Measurements from ENCODE around the gene SMAD7.

Gene SMAD7

DNA sequence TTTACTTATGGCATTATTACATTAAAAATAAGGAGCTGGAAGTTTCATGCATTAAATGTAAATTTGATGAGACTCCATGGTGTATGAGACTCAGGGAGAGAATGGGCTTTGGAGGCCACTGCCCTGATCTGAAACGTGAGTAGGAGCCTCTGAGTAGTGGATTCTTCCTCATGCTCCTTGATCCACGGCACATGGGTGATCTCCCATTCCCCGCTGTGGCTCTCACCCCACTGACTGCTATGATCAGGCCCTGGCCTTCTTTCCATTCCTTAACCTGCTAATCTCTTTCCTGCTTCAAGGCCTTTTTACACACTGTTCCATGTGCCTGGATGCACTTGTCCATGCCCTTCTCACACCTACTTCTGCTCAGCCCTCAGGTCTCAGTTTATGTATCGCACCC lies 68.4 kb downstream of the SMAD7 start:
- H3K4me3 ChIP-seq (ENCODE audit: low read length): no peak overlapping the region
- H3K36me3 ChIP-seq (ENCODE audit: control insufficient read depth, low read depth, low read length): no peaks in the 10 kb centered on the region
- H3K9ac ChIP-seq (ENCODE audit: low read length): no peak overlapping the region
- H3K4me1 ChIP-seq (ENCODE audit: control insufficient read depth, low read depth, low read length): peaks cover 9% of the 10 kb centered on the region
- no peak overlapping the region for H3K27ac ChIP-seq (ENCODE audit: low read length)
- no peaks in the 10 kb centered on the region for H3K27me3 ChIP-seq (ENCODE audit: control insufficient read depth, insufficient read depth, low read length)
- no peaks in the 10 kb centered on the region for H3K9me3 ChIP-seq (ENCODE audit: control insufficient read depth, low read depth, low read length)

DNA sequence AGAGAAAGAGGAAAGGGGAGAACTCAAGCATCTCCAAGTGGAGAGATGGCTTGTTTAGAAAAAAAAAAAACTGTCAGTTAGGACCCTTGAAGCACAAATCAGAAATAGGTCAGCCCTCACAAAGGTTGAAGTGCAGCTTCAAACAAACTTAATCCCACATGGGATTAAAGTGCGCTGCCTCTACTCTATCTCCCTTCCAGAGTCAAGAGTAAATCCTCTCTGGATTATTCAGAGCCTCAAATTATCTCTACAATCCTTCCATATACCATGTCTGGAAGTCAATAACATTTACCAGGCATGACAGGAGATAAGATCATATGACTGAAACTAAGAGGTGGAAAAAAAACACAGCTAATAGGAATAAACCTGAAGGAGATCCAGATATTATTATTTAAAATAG lies 69.8 kb downstream of the SMAD7 start:
- Histone ChIP-seq H3K27ac (ENCODE audit: low read length) (no peak overlapping the region), H3K36me3 (ENCODE audit: control insufficient read depth, low read depth, low read length) (no peaks in the 10 kb centered on the region), H3K9ac (ENCODE audit: low read length) (no peak overlapping the region), H3K4me3 (ENCODE audit: low read length) (no peak overlapping the region), H3K9me3 (ENCODE audit: control insufficient read depth, low read depth, low read length) (no peaks in the 10 kb centered on the region), H3K4me1 (ENCODE audit: control insufficient read depth, low read depth, low read length) (peaks cover 9% of the 10 kb centered on the region), H3K27me3 (ENCODE audit: control insufficient read depth, insufficient read depth, low read length) (no peaks in the 10 kb centered on the region)

DNA sequence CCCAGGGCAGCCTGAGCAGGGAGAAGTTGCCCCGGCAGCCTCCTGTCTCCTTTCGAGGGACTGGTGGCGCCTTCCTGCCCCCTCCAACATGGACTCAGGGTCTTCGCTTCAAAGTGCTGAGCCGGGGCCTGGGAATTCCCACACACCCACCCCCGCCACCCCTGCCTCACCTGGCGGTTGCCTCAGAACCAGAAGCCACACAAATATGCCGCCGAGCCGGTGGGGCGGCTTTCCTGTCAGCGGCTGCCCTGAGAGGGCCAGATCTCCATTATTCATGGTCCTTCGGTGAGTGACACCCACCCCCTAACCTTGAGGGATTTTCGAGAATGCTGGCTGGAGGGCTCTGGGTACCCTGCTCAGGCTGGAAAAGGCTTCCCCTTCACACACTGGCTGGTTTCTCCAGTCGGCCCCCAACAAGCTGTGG lies 71.7 kb downstream of the SMAD7 start:
- no peaks in the 10 kb centered on the region for H3K9me3 ChIP-seq (ENCODE audit: control insufficient read depth, low read depth, low read length)
- no peaks in the 10 kb centered on the region for H3K27me3 ChIP-seq (ENCODE audit: control insufficient read depth, insufficient read depth, low read length)
- peaks cover 9% of the 10 kb centered on the region for H3K4me1 ChIP-seq (ENCODE audit: control insufficient read depth, low read depth, low read length)
- no peak overlapping the region for H3K9ac ChIP-seq (ENCODE audit: low read length)
- no peaks in the 10 kb centered on the region for H3K36me3 ChIP-seq (ENCODE audit: control insufficient read depth, low read depth, low read length)
- H3K4me3 ChIP-seq (ENCODE audit: low read length): no peak overlapping the region
- H3K27ac ChIP-seq (ENCODE audit: low read length): no peak overlapping the region

DNA sequence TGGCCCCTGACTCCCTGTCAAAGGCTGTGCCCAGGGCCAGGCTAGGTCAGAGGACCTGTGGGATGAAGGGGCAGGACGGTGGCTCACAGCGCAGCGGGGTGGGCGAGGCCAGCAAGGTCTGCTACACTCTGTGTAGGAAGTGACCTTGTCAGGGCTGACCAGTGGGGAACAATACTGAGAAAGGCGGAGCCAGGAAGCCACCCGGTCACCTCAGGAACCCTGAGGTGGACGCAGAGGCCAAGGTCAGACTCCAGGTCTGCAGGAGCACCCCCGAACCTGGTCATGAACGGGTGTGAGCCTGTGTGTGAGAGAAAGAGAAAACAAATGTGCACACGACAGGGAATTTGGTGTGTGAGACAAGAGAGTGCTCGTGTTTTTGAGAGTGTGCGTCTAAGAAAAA lies 72.3 kb downstream of the SMAD7 start:
- Histone ChIP-seq H3K9me3 (ENCODE audit: control insufficient read depth, low read depth, low read length) (no peaks in the 10 kb centered on the region), H3K4me3 (ENCODE audit: low read length) (no peak overlapping the region), H3K9ac (ENCODE audit: low read length) (no peak overlapping the region), H3K4me1 (ENCODE audit: control insufficient read depth, low read depth, low read length) (peaks cover 9% of the 10 kb centered on the region), H3K36me3 (ENCODE audit: control insufficient read depth, low read depth, low read length) (no peaks in the 10 kb centered on the region), H3K27ac (ENCODE audit: low read length) (no peak overlapping the region), H3K27me3 (ENCODE audit: control insufficient read depth, insufficient read depth, low read length) (no peaks in the 10 kb centered on the region)

DNA sequence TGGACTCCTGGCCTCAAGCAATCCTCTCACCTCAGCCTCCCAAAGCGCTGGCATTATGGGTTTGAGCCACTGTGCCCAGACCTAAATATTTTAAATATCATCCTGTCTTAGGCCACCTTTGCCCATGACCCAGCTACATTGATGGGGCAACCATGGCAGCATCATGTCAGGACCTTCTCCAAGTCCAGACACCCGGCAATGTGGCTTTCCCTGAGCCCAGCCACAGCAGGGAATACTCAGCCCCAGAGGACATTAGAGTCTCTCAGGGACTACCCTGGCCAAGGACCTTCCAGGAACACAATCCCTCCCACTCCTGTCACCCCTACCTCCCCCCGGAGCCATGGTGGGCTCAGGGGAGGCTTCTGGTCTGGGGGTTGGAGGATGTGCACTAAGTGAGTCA lies 72.8 kb downstream of the SMAD7 start:
- Histone ChIP-seq H3K36me3 (ENCODE audit: control insufficient read depth, low read depth, low read length) (no peaks in the 10 kb centered on the region), H3K4me1 (ENCODE audit: control insufficient read depth, low read depth, low read length) (peaks cover 9% of the 10 kb centered on the region), H3K27me3 (ENCODE audit: control insufficient read depth, insufficient read depth, low read length) (no peaks in the 10 kb centered on the region), H3K9me3 (ENCODE audit: control insufficient read depth, low read depth, low read length) (no peaks in the 10 kb centered on the region), H3K9ac (ENCODE audit: low read length) (no peak overlapping the region), H3K27ac (ENCODE audit: low read length) (no peak overlapping the region), H3K4me3 (ENCODE audit: low read length) (no peak overlapping the region)

DNA sequence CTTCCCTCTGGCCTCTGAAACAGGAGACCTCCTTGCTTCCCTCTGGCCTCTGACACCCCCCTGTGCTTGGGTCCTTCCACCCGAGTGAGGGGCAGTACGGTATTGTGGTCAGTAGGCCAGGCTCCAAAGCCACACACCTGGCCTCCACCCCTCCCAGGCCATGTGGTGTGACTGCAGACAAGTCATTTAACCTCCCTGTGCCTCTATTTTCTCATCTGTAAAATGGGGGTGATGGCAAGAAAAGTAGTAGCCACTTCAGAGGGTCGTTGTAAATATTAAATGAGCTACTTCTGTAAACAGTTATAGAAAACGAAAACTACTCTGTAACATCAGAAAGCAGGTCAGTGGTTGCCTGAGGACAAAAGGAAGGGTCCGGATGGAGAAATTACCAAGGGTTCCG lies 74.2 kb downstream of the SMAD7 start:
- H3K4me1 ChIP-seq (ENCODE audit: control insufficient read depth, low read depth, low read length): peaks cover 9% of the 10 kb centered on the region
- no peak overlapping the region for H3K9ac ChIP-seq (ENCODE audit: low read length)
- H3K27ac ChIP-seq (ENCODE audit: low read length): no peak overlapping the region
- H3K9me3 ChIP-seq (ENCODE audit: control insufficient read depth, low read depth, low read length): no peaks in the 10 kb centered on the region
- no peaks in the 10 kb centered on the region for H3K27me3 ChIP-seq (ENCODE audit: control insufficient read depth, insufficient read depth, low read length)
- no peaks in the 10 kb centered on the region for H3K36me3 ChIP-seq (ENCODE audit: control insufficient read depth, low read depth, low read length)
- H3K4me3 ChIP-seq (ENCODE audit: low read length): no peak overlapping the region

DNA sequence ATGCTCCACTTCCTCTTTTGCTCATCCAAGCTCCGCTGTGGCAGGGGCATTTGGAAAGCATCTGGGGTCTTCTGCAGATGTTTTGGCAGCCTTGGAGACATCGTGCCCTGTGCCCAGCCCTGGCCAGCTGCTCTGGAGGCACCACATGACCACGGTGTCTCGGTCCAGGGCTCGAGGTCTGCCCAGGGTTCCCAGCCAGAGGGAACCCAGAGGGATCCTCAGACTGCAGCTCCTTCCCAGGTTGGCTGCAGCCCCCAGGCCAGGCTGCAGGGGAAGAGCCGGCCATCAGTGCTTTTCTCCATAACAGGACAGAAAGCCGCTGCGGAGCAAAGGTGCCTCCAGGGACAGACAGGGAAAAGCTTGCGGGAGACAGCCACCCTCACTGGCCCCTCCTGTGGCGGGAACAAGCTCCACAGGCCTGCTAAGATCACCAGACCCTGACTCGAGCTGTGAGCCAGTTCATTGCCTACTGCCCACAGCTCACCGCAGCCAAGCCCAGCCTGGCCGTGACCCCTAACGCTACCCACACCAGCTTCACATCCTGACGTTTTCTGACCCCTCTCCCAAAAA lies 74.7 kb downstream of the SMAD7 start:
- Histone ChIP-seq H3K9me3 (ENCODE audit: control insufficient read depth, low read depth, low read length) (no peaks in the 10 kb centered on the region), H3K27ac (ENCODE audit: low read length) (no peak overlapping the region), H3K36me3 (ENCODE audit: control insufficient read depth, low read depth, low read length) (no peaks in the 10 kb centered on the region), H3K9ac (ENCODE audit: low read length) (no peak overlapping the region), H3K4me3 (ENCODE audit: low read length) (no peak overlapping the region), H3K4me1 (ENCODE audit: control insufficient read depth, low read depth, low read length) (peaks cover 9% of the 10 kb centered on the region), H3K27me3 (ENCODE audit: control insufficient read depth, insufficient read depth, low read length) (no peaks in the 10 kb centered on the region)

DNA sequence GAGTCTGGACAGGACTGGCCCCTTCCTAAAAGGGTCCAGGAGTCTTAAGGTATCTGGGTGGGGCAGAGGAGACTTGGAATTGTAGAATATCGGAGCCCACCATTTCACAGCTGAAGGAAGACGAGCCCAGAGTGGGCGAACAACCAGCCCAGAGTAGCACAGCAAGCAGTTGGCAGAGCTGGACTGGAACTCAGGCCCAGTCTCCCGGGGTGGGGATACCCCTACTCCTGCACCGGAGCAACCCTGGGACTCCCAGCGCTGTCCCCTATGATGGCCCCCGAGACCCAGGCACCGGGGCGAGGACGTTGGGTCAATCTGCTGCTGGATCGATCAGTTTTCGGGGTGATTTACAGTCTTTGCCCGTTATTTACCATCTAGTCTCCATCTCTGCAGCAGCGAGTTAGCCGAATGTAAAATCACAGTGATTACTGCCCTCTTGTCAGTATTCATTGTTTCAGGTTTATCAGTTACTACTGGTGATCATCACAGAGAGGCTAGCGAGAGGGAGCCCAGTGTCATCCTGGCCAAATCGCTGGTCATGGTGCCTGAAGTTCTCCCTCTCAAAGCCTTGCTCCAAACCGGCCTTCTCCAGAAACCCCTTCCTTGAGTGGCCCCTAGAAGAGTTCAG lies 75.3 kb downstream of the SMAD7 start:
- H3K27ac ChIP-seq (ENCODE audit: low read length): no peak overlapping the region
- H3K4me1 ChIP-seq (ENCODE audit: control insufficient read depth, low read depth, low read length): peaks cover 9% of the 10 kb centered on the region
- no peaks in the 10 kb centered on the region for H3K36me3 ChIP-seq (ENCODE audit: control insufficient read depth, low read depth, low read length)
- no peak overlapping the region for H3K4me3 ChIP-seq (ENCODE audit: low read length)
- H3K27me3 ChIP-seq (ENCODE audit: control insufficient read depth, insufficient read depth, low read length): no peaks in the 10 kb centered on the region
- H3K9me3 ChIP-seq (ENCODE audit: control insufficient read depth, low read depth, low read length): no peaks in the 10 kb centered on the region
- no peak overlapping the region for H3K9ac ChIP-seq (ENCODE audit: low read length)

DNA sequence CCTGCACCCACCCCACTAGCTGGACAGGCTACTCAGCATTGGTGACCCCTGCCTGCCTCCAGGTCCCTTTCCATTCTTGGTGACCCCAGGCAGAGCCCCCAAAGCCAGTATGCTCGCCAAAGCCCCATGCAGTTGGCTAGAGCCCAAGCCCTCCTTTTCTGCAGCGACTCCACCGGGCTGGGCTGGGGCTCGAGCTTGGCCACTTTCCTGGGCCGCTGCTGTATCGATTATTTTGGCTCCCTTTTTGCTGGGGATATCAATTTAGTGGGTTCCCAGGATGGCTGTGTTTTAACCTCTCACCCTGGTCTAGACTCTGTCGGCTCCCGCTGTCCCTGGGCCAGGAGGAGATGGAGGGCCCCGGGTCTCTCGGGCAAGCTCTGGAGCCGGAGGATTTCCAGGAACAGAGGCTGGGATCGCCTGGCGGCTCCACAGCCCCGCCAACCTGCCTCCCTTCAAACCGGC lies 76.0 kb downstream of the SMAD7 start:
- H3K4me1 ChIP-seq (ENCODE audit: control insufficient read depth, low read depth, low read length): peaks cover 9% of the 10 kb centered on the region
- H3K36me3 ChIP-seq (ENCODE audit: control insufficient read depth, low read depth, low read length): no peaks in the 10 kb centered on the region
- no peaks in the 10 kb centered on the region for H3K27me3 ChIP-seq (ENCODE audit: control insufficient read depth, insufficient read depth, low read length)
- H3K4me3 ChIP-seq (ENCODE audit: low read length): no peak overlapping the region
- no peaks in the 10 kb centered on the region for H3K9me3 ChIP-seq (ENCODE audit: control insufficient read depth, low read depth, low read length)
- no peak overlapping the region for H3K27ac ChIP-seq (ENCODE audit: low read length)
- H3K9ac ChIP-seq (ENCODE audit: low read length): no peak overlapping the region

DNA sequence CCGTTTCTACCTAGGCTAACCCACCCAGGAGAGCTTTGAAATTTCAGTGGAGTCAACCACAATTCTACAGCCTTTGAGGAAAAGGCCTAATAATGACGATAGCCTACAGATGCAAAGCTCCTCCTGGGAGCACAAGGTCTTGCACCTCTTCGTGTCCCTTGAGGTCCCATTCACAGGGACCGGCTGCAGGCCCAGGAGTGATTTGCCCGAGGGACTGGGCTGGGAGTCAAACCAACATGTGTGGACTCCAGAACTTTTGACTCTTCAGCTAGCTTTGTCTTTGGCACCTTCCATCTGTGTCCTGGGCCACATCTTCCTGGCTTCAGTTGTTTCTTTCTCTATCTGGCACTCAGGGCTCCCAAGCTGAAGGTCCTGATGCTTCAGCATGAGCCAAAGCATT lies 76.5 kb downstream of the SMAD7 start:
- H3K9me3 ChIP-seq (ENCODE audit: control insufficient read depth, low read depth, low read length): no peaks in the 10 kb centered on the region

DNA sequence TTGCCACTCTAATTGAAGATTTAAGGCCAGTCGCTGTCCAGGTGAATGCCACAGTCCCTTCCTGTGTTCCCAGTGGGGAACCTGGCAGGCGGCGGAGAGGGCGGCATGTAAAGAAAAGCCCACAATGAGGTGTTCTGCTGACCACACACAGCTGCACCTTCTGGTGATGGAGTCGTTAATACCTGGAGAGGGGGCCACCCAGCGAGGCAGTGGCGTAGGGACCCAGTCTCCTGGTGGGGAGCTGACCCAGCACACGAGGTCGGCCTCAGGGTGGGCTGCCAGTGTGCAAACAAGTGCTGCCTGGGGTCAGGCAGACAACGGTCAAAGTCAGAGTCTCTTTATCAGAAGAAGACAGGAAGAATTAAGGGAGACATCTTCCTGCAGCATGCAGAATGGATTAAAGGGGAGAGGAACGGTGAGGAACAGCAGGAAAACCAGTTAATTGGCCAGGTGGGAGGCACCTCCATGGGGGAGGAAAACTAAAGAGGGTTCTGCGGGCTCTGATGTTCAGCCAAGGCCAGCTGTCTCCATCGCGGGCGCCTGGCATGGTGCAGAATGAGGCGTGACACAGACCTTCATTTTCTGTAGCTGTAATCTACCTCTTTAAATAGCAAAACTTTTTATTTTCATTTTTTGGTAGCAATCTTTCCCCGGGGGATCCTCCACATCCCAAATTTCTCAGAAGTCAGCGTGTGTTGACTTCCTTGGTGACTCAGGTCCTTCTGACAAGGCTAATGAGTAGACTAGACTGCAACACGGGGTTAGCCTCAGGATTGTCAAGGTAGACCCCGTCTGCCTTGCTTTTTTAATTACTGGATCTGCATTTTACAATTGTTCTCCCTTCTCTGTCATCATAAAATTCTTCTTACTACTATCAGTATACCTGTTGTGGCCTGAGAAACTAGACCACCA lies 78.3 kb downstream of the SMAD7 start:
- Histone ChIP-seq H3K9ac (ENCODE audit: low read length) (no peak overlapping the region), H3K4me3 (ENCODE audit: low read length) (no peak overlapping the region), H3K36me3 (ENCODE audit: control insufficient read depth, low read depth, low read length) (no peaks in the 10 kb centered on the region), H3K4me1 (ENCODE audit: control insufficient read depth, low read depth, low read length) (no peaks in the 10 kb centered on the region), H3K27me3 (ENCODE audit: control insufficient read depth, insufficient read depth, low read length) (no peaks in the 10 kb centered on the region), H3K9me3 (ENCODE audit: control insufficient read depth, low read depth, low read length) (no peaks in the 10 kb centered on the region), H3K27ac (ENCODE audit: low read length) (no peak overlapping the region)

More for the DNA sequence above, 76.5 kb downstream of the SMAD7 start:
- no peak overlapping the region for H3K4me3 ChIP-seq (ENCODE audit: low read length)
- H3K9ac ChIP-seq (ENCODE audit: low read length): no peak overlapping the region
- H3K4me1 ChIP-seq (ENCODE audit: control insufficient read depth, low read depth, low read length): peaks cover 8% of the 10 kb centered on the region
- no peak overlapping the region for H3K27ac ChIP-seq (ENCODE audit: low read length)
- H3K27me3 ChIP-seq (ENCODE audit: control insufficient read depth, insufficient read depth, low read length): no peaks in the 10 kb centered on the region
- no peaks in the 10 kb centered on the region for H3K36me3 ChIP-seq (ENCODE audit: control insufficient read depth, low read depth, low read length)

All from iPS-18a (cell line).